Heart left ventricle (tissue), 16 donors: ENCODE results near the gene USP8. TPM values are rescaled to one million over a fixed set of nuclear protein-coding genes. Genes with fewer than 3 reads are reported as not detected.

Source experiments
- ATAC-seq, 4 donors: fragments of 200-7000 bp; cut with Tn5 transposase; one replicate each; pipeline ENCODE4 v1.9.1; 2020 to 2022; ENCODE audit warnings: moderate library complexity in 4 of 4, mild to moderate bottlenecking in 3 of 4, moderate number of reproducible peaks in 1 of 4
- DNase-seq, 5 donors: peaks; one replicate each; pipeline ENCODE4 v3.0.0-alpha.2; 2020
- H3K27ac ChIP-seq, 12 donors: fragments of 200-600 bp; sonication (generic) in 4 of 12; one replicate each; pipeline versions ENCODE4 v1.5.0 to v1.8.0; 2016 to 2022; ENCODE audit warnings: mild to moderate bottlenecking in 2 of 12
- H3K27me3 ChIP-seq, 9 donors: fragments of 200-600 bp; sonication (generic) in 2 of 9; one replicate each; pipeline versions ENCODE4 v1.5.1 to v1.8.0; 2016 to 2022; ENCODE audit warnings: mild to moderate bottlenecking in 3 of 9
- H3K36me3 ChIP-seq, 9 donors: fragments of 200-600 bp; sonication (generic) in 2 of 9; one replicate each; pipeline versions ENCODE4 v1.5.0 to v1.8.0; 2018 to 2022; ENCODE audit warnings: mild to moderate bottlenecking in 2 of 9
- H3K4me1 ChIP-seq, 12 donors: fragments of 200-600 bp; sonication (generic) in 4 of 12; one replicate each; pipeline versions ENCODE4 v1.5.0 to v1.8.0; 2016 to 2022; ENCODE audit warnings: mild to moderate bottlenecking in 3 of 12
- H3K4me3 ChIP-seq, 12 donors: fragments of 200-600 bp; sonication (generic) in 4 of 12; one replicate each; pipeline versions ENCODE4 v1.5.0 to v1.8.0; 2017 to 2022; ENCODE audit warnings: mild to moderate bottlenecking in 9 of 12, moderate library complexity in 4 of 12
- H3K9me3 ChIP-seq, 12 donors: fragments of 200-600 bp; sonication (generic) in 4 of 12; one replicate each; pipeline versions ENCODE4 v1.5.0 to v1.8.0; 2016 to 2022; ENCODE audit warnings: mild to moderate bottlenecking in 1 of 12
- CTCF ChIP-seq, 12 donors: fragments of 200-600 bp; sonication (generic) in 4 of 12; IDR thresholded peaks; one replicate each; pipeline versions ENCODE4 v1.5.0 to v1.8.0; 2018 to 2022; ENCODE audit warnings: antibody characterized with exemption in 12 of 12, mild to moderate bottlenecking in 5 of 12
- POLR2A ChIP-seq, 2 donors: fragments of 450-650 bp; IDR thresholded peaks; one replicate each; pipeline ENCODE4 v1.6.1; 2017; ENCODE audit warnings: antibody characterized with exemption in 2 of 2, mild to moderate bottlenecking in 2 of 2, moderate library complexity in 2 of 2
- WGBS, 4 donors: extraction: QIAGEN DNeasy Blood & Tissue Kit in 2 of 4; methylation state at CpG; one replicate each; pipeline versions ENCODE4 v1.1.5 to v1.1.7; 2013 to 2018; 5-methylcytosine and 5-hydroxymethylcytosine counted together
- intact Hi-C, 10 donors: fragments of 100-400 bp; cut with DNase I; formaldehyde crosslinking; loops; one replicate each; pipeline versions ENCODE4 v1.11.1 to v1.14.2; 2022
- polyA plus RNA-seq, 2 donors: library from polyadenylated mRNA; stranded (reverse); fragments of 200-250 nt; gene quantifications; one replicate each; pipeline ENCODE4 v1.2.3, GENCODE V29; 2013
- total RNA-seq, 9 donors: library from RNA; depleted of rRNA in 2 of 9; stranded (reverse); fragments of >200 nt in 2 of 9; fragmentation: NEBNext Ultra II Directional in 3 of 9; extraction: Animal tissue kit (Norgen Biotek cat#: 25700) in 3 of 9; gene quantifications; one replicate each; pipeline versions ENCODE4 v1.1.0 to v1.2.4, GENCODE V29; 2016 to 2023
- donor health status: ischemic (EF 13 %, LVEDD 7.1; RV severe dilation, severe dysfunction).
- donor health status: healthy with polysubstance abuse.
- donor health status: DM: no; HTN: yes; CAD: no.
- donor health status: DM: no; HTN: no; CAD: no.
- donor health status: ischemic (EF 25% LVEDD 6.9; RV normal size, moderate dysfunction).
- donor health status: ischemic (EF 25% LVEDD 5.7; RV mildly dilated, moderate dysfunction).
- donor health status: healthy.
- donor health status: DM: yes; HTN: yes; CAD: no.
- donor health status: ischemic (EF 35%, LVEDD 5.7; RV mildly dilated, moderate dysfunction).
- donor health status: nonischemic (EF 11% LVEDD 7.7; RV severe dilation, severe dysfunction).
- donor health status: DM: yes; HTN: yes; CAD: no.
- donor health status: PGD.
- donor health status: ischemic (EF 29% LVEDD 5.4; RV normal size, mild dysfunction).
- donor health status: nonischemic (EF 23%, LVEDD 6.1; RV moderate dilation, normal function).

Gene USP8
- total and polyA plus RNA-seq, 11 donors: 12.6 to 53.3 (median 40.8) TPM

- ATAC-seq: no peak
- Histone ChIP-seq H3K4me1 (peaks cover 0 to 6% (median 2%) of the 10 kb centered on the region in 12 donors), H3K27me3 (no peaks in the 10 kb centered on the region), H3K27ac (no peak overlapping the region), H3K36me3 (peaks cover 0 to 76% (median 64%) of the 10 kb centered on the region in 9 donors), H3K9me3 (no peaks in the 10 kb centered on the region), H3K4me3 (no peak overlapping the region)
- TF ChIP-seq POLR2A (IDR thresholded peaks at IDR 0.05) (no peak), CTCF (IDR thresholded peaks at IDR 0.05) (no peak)
- WGBS, 4 donors: 95 to 98% (median 97%) methylated on average over 5 of the region's 5 CpGs
- intact Hi-C loops: no loop called here
- DNase-seq: no peak
These were observed 16.7 kb downstream of the USP8 start for GRCh38 chr15:50440932-50441331.

DNA sequence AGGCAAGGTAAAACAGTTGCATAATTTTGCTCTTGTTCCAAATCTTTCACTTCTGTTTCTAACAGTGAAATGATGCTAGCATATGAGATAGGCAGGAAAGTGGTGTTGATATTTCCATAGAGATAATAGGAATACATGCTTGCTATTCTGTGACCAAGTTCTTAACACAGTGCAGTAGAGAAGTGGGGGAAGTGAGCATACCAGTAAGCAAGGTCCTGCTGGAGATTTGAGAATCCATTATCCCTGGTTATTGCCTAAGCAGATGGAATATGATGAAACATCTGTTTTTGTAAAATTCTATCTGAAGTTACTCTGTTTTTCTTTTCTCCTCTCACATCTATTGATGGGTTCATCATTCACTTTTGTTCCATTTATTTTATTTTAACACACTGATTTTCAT, 28.7 kb downstream of the USP8 start:
- no peak overlapping the region for H3K27ac ChIP-seq
- intact Hi-C loops: no loop called here
- TF ChIP-seq CTCF (IDR thresholded peaks at IDR 0.05) (no peak), POLR2A (IDR thresholded peaks at IDR 0.05) (no peak)
- ATAC-seq (peak in 2 of 4 donors; percentile 22 to 84), DNase-seq (no peak)
- H3K4me1 ChIP-seq: peaks cover 0 to 11% (median 2%) of the 10 kb centered on the region in 12 donors
- no peaks in the 10 kb centered on the region for H3K27me3 ChIP-seq
- no peaks in the 10 kb centered on the region for H3K9me3 ChIP-seq
- peaks cover 0 to 81% (median 54%) of the 10 kb centered on the region in 9 donors for H3K36me3 ChIP-seq
- no peak overlapping the region for H3K4me3 ChIP-seq

DNA sequence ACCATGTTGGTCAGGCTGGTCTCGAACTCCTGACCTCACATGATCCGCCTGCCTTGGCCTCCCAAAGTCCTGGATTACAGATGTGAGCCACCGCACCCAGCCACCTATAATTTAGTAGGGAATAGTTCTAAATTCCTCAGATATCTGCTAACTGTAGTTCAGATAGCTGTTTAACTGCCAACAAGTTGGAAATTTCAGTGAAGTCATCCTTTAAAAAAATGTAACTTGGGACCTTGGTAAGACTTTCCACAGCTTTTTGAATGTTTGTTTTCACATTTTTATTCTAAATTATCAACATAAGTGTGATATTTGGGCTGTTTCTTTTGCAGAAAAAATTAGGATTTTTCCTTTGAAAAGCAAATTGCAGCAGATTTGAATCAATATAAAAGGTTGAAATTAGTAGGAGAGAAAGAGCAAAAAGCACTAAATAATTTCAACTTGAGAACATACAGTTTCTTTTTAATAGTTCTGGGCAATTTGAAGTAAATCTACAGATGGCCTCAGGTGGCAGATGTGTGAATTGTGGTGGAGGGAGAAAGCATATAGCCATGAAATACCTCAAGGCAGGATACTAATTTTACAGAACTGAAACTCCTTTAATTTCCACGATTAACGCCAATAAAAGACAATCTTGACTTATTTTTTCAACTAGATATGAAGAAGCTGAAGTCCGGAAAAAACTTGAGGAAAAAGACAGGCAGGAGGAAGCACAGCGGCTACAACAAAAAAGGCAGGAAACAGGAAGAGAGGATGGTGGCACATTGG, 34.3 kb downstream of the USP8 start:
- peaks cover 0 to 92% (median 75%) of the 10 kb centered on the region in 9 donors for H3K36me3 ChIP-seq
- H3K27me3 ChIP-seq: no peaks in the 10 kb centered on the region
- intact Hi-C loops: no loop called here
- no peak overlapping the region for H3K4me3 ChIP-seq
- peaks cover 0 to 5% (median 0%) of the 10 kb centered on the region in 12 donors for H3K4me1 ChIP-seq
- ATAC-seq (no peak), DNase-seq (no peak)
- H3K27ac ChIP-seq: peak overlapping the region in 1 of 12 donors; percentile 7
- TF ChIP-seq CTCF (IDR thresholded peaks at IDR 0.05) (no peak), POLR2A (IDR thresholded peaks at IDR 0.05) (no peak)
- no peaks in the 10 kb centered on the region for H3K9me3 ChIP-seq
- 82 to 89% (median 84%) methylated on average over 7 of the region's 7 CpGs for WGBS, 4 donors

- ATAC-seq (no peak), DNase-seq (no peak)
- peaks cover 0 to 100% (median 91%) of the 10 kb centered on the region in 9 donors for H3K36me3 ChIP-seq
These were observed 39.5 kb downstream of the USP8 start for GRCh38 chr15:50463423-50464358.

More at GRCh38 chr15:50463423-50464358, 39.5 kb downstream of the USP8 start:
- no peak overlapping the region for H3K27ac ChIP-seq
- no peaks in the 10 kb centered on the region for H3K9me3 ChIP-seq
- no peaks in the 10 kb centered on the region for H3K27me3 ChIP-seq
- H3K4me1 ChIP-seq: peaks cover 0 to 10% (median 0%) of the 10 kb centered on the region in 12 donors
- 64 to 73% (median 68%) methylated on average over 2 of the region's 2 CpGs for WGBS, 4 donors
- no peak overlapping the region for H3K4me3 ChIP-seq
- intact Hi-C loops: no loop called here
- no peak for TF ChIP-seq POLR2A (IDR thresholded peaks at IDR 0.05)
- no peak for TF ChIP-seq CTCF (IDR thresholded peaks at IDR 0.05)
